GM18867 (cell line): ENCODE data around the gene ZKSCAN8.
A peak's percentile ranks its signal among the peaks of the same experiment; 100 is the strongest.
"Not testable (repeated sequence)": the region's sequence is repeated elsewhere in the genome, so short reads cannot be mapped to it uniquely, and the experiment has no call there.

Source experiments
- ATAC-seq: cut with Tn5 transposase; IDR thresholded peaks from one replicate; pipeline ENCODE4 v1.9.1; 2021; ENCODE audit warnings: mild to moderate bottlenecking, moderate library complexity; ENCODE audit not compliant: unreplicated experiment

Gene ZKSCAN8

DNA sequence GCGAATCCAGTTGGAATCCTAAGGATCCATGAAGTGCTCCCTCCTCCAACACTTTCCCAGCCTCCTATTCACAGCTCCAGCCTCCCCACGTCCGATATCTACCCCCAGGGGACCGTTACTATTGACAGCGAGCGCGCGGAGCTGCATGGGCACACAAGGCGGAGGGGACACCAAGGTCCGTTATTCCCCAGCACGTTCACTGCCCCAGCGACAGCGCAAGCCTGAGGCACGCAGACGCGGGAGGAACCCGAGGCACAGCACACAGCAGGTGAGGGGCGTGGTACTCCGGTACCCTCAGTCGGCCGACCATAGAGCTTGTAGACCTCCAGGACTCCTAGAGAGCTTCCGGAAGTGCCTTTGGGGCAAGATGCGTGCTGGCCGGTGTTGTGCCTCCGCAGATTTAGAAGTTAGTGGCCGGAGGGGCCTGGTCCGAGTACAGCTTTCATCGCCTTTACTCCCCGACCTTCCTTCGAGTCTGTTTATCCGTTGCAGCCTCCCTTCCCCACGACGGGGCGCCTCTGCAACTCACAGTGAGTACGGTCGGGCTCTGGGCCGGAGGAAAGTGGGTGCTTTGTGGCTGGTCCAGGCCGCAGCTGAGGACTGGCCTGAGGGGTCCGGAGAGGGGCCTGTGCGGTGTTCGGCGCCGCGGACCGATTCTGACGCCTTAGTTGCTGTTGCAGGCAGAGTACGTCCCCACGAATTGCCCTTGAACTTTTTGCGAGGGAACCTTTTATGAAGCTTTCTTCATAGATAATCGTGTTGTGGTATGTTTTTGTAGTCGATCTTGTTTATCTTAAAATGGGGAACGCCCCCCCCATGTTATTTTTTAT is at the start of gene ZKSCAN8:
Gene ZKSCAN8 (plus strand): TSS at position 384 of the 830 bp plus-strand sequence. CDS start 6,525 bp downstream, outside the sequence.
- peak; percentile 86 for ATAC-seq

DNA sequence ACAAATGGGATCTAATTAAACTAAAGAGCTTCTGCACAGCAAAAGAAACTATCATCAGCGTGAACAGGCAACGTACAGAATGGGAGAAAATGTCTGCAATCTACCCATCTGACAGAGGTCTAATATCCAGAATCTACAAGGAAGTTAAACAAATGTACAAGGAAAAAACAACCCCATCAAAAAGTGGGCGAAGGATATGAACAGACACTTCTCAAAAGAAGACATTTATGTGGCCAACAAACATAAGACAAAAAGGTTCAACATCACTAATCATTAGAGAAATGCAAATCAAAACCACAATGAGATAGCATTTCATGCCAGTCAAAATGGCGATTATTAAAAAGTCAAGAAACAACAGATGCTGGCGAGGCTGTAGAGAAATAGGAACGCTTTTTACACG is 39.5 kb upstream of the ZKSCAN8 start:
- ATAC-seq = not testable (repeated sequence)

- not testable (repeated sequence) for ATAC-seq
These were observed 39.0 kb upstream of the ZKSCAN8 start for GRCh38 chr6:28102699-28103098.

- peak; percentile 100 for ATAC-seq
These were observed 37.1 kb upstream of the ZKSCAN8 start for GRCh38 chr6:28104392-28105244.

DNA sequence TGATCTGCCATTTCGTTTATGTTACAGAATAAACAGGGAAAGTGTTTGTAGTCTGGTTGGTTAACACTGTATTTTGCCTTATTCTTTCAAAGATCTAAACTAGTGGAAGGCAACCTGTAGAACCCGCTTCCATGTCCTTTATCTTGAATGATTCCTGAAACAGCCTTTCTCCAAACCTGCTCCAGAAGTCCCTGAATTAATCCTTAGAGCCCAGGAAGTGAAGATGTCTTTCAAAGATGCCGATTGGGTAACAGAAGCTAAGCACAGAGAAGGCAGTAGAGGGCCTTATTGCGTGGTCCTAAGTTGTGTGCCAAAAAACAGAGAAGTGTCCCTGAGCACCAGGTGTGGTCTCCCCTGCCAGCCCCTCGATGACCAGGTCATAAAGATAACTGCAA is 36.4 kb upstream of the ZKSCAN8 start:
- peak; percentile 25 for ATAC-seq

DNA sequence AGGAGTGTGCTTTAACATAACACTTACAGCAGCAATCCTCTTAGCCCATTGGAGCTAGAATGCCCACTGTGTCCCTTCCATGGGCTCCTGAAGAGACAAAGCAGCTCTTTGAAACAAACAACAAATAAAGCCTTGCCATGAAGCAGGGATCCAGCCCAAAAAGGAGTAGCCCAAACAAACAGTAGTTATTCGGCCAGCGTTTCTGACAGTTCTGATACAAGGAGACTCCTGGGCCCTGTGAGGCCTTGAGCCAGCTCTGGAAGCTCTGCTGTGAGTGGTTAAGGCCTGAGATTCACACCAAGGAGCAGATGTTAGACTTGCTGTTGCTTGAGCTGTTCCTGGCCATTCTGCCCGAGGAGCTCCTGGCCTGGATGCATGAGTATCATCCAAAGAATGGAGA is 34.2 kb upstream of the ZKSCAN8 start:
- no peak for ATAC-seq

- no peak for ATAC-seq
These were observed 29.7 kb upstream of the ZKSCAN8 start for GRCh38 chr6:28111964-28112363.

DNA sequence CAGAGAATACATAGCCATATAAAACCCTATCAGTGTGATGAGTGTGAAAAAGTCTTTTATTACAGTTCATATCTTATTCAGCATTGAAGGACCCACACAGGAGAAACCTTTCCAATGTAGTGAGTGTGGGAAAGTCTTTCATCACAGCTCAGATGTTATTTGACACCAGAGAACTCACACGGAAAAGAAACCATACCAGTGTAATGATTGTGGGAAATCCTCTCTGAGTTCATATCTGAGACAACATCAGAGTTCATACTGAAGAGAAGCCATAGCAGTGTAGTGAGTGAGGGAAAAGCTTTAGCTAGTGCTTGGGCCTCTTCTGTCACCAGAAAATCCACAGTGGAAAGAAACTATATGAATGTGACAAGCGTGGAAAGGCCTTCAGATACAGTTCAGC is 25.9 kb upstream of the ZKSCAN8 start:
- ATAC-seq = no peak

- ATAC-seq = no peak
These were observed 24.2 kb upstream of the ZKSCAN8 start for GRCh38 chr6:28117386-28118050.

DNA sequence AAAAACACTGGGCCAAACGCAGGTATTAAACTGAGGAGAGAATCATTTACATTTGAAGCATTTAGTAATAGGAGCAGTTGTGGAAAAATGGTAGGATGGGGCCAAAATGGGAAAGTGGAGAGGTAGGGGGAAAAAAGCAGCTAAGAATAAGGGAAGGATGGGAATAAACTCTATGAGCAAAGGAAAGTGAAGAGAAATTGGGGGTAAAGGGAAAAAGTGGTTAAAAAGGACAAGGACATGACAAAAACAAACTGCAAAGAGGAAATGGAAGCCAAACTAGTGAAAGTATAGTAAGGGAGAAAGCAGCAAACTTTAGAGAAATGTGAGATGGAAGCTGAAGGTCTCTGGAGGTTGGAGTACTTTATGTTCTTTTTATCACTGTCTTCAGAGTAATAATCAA is 23.5 kb upstream of the ZKSCAN8 start:
- no peak for ATAC-seq

- no peak for ATAC-seq
These were observed 19.8 kb upstream of the ZKSCAN8 start for GRCh38 chr6:28121876-28122275.

DNA sequence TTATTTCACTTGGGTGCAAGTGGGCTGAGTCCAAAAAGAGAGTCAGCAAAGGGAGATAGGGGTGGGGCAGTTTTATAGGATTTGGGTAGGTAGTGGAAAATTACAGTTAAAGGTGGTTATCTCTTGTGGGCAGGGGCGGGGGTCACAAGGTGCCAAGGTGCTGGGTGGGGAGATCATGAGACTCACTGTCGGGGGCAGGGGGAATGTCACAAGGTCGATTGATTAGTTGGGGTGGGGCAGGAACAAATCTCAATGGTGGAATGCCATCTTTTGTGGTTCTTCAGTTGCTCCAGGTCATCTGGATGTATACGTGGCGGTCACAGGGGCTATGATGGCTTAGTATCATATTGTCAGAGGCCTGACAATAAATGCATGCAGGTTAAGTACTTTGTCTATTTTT is 19.4 kb upstream of the ZKSCAN8 start:
- ATAC-seq = not testable (repeated sequence)

GRCh38 chr6:28124350-28124970 is 17.2 kb upstream of the ZKSCAN8 start, which contains the start of gene ZSCAN16:
Gene ZSCAN16, plus strand, starts transcription at chr6:28124609. Its CDS starts 835 bp downstream, at chr6:28125444.
- peak; percentile 99 for ATAC-seq

DNA sequence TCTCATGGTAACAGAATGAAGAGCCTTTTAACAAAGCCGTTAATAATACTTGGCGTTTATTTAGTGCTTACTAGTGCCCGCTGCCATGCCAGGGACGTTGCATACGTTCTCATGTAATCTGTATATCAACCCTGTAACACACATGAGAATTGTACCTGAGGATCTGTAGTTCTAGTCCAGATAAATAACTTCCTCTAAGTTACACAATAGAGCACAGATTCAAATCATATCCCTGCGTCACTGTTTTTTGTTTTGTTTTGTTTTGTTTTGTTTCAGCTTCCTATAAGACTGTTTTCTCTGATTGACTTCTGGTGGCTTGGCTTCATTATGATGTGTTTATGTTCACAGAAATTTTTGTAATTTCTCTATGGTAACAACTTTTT is 16.7 kb upstream of the ZKSCAN8 start:
- peak; percentile 15 for ATAC-seq

DNA sequence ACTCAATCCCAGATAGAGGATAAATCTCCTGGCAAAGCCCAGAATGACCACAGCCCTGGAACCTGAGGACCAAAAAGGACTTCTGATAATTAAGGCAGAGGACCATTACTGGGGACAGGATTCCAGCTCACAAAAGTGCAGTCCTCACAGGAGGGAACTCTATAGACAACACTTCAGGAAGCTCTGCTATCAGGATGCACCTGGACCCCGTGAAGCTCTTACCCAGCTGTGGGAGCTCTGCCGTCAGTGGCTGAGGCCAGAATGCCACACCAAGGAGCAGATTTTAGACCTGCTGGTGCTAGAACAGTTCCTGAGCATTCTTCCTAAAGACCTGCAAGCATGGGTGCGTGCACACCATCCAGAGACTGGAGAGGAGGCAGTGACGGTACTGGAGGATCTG is 16.3 kb upstream of the ZKSCAN8 start:
- ATAC-seq = no peak

- ATAC-seq = no peak
These were observed 7.7 kb upstream of the ZKSCAN8 start for GRCh38 chr6:28134015-28134414.

DNA sequence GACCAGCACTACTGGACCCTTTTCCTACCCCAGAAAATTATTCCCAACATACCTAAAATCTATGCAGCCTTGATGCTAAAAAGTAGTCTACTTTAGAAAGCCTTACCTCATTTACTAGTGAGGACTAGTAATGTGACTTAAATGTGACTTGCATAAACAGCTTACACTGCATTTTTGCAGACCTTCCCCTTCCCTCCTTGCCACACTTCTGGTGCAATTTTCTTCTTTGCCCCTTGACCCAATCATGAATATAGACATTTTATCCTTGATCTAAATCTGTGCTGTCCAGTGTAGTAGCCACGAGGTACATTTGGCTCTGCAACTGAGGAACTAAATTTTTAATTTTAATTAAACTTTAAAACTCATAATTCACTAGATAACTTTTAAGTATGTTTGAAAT is 7.0 kb upstream of the ZKSCAN8 start:
- ATAC-seq = no peak

DNA sequence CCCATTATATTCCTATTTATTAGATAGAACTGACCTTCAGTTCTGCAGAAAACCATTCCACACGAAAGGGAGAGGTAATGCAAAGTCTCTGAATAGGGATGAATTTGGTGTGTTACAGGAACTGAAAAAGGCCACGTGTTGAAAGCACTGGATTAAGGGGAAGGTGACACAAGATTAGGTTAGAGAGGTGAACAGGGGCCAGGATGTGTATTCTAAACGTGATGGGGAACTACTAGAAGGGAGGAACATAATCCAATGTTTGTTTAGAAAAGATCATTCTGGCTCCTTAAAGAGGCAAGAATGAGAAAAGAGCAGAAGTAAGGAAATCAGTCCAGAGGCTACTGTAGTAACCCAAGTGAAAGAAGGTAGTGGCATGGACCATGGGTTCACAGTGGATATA is 6.3 kb upstream of the ZKSCAN8 start:
- no peak for ATAC-seq

DNA sequence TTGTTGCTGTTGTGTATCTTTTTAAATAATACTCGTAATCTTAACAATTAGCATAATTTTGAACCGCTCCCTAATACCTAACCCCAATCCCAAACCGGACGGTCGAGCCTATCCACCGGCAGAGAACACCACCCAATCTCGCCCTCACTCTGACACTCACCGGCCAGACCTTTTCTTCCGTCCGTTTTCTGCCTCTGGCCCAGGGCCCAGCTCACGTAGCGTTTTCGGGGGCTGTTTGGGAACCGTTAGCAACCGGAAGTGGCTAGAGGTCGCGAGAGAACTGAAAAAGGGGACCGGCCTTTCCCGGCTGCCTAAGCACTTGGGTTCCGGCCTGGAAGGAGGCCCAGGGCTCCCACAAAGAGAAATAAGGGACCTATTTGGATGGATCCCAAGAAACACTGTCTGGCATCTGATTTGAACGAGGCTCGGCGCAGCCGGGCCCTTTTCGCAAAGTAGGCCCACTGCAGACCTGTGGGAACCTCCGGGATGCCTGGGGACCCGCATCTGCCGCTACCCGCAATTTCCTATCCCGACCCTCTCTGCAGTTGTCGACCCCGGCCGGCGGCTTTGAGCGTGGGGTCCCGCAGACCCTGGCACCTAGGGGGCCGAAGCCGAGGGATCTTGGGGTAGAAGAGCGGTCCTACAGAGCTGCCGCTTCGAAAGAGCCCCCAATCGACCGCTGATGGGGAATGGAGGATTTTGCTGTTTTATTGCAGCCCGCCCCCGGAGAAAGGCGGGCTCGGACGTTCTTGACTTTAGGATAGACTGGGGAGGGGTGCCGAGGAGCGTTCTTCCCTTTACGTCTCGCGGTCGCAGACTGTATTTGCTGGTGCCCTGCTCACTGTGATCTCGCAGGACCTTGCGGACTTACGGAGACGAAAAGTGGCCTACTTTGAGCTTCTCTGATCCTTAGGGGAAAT is 4.8 kb upstream of the ZKSCAN8 start:
- peak; percentile 64 for ATAC-seq

- ATAC-seq = no peak
These were observed 4.1 kb upstream of the ZKSCAN8 start for GRCh38 chr6:28137505-28137981.
